ENCODE results near the gene CDHR2. TPM values are rescaled to one million over a fixed set of nuclear protein-coding genes. Genes with fewer than 3 reads are reported as not detected.
A peak's percentile ranks its signal among the peaks of the same experiment; 100 is the strongest.

The CDHR2 gene
- total and polyA plus RNA-seq, 5 donors from 2014 or later: 1.3 TPM; not detected in 4

GRCh38 chr5:176552332-176552869 lies 3.3 kb downstream of the CDHR2 start:
- peaks cover 7 to 71% (median 16%) of the 10 kb centered on the region in 4 donors for H3K4me1 Mint-ChIP-seq

GRCh38 chr5:176553260-176554085 lies 4.3 kb downstream of the CDHR2 start:
- peaks cover 0 to 2% (median 0%) of the 10 kb centered on the region in 7 donors for H3K9me3 Mint-ChIP-seq
- no peak for DNase-seq
- Histone ChIP-seq H3K4me1 (ENCODE audit: control insufficient read depth, insufficient read depth, low read length, poor library complexity, severe bottlenecking) (peaks cover 22% of the 10 kb centered on the region), H3K9me3 (ENCODE audit: control insufficient read depth in 2 of 2, low read length in 2 of 2) (no peaks in the 10 kb centered on the region), H3K36me3 (ENCODE audit: control insufficient read depth, insufficient read depth, low read length) (no peaks in the 10 kb centered on the region), H3K27ac (ENCODE audit: insufficient read depth, low read length, poor library complexity, severe bottlenecking) (no peak overlapping the region), H3K27me3 (ENCODE audit: control insufficient read depth, insufficient read depth, low read length) (no peaks in the 10 kb centered on the region), H3K4me3 (ENCODE audit: low read depth, low read length) (no peak overlapping the region)
- peaks cover 4% of the 10 kb centered on the region for H3K27me3 Mint-ChIP-seq
- H3K36me3 Mint-ChIP-seq: no peaks in the 10 kb centered on the region
- peak overlapping the region; percentile 47 to 94 (median 90) for H3K27ac Mint-ChIP-seq
- peaks cover 0 to 65% (median 16%) of the 10 kb centered on the region in 4 donors for H3K4me1 Mint-ChIP-seq
- peak overlapping the region in 2 of 4 donors; percentile 38 to 54 for H3K4me3 Mint-ChIP-seq
- ATAC-seq (ENCODE audit: low read depth in 2 of 2): no peak

More at GRCh38 chr5:176552332-176552869, 3.3 kb downstream of the CDHR2 start:
- ATAC-seq (ENCODE audit: low read depth in 2 of 2) (no peak), DNase-seq (no peak)
- no peak overlapping the region for H3K4me3 Mint-ChIP-seq
- Histone ChIP-seq H3K9me3 (ENCODE audit: control insufficient read depth in 2 of 2, low read length in 2 of 2) (no peaks in the 10 kb centered on the region), H3K36me3 (ENCODE audit: control insufficient read depth, insufficient read depth, low read length) (no peaks in the 10 kb centered on the region), H3K27me3 (ENCODE audit: control insufficient read depth, insufficient read depth, low read length) (no peaks in the 10 kb centered on the region), H3K27ac (ENCODE audit: insufficient read depth, low read length, poor library complexity, severe bottlenecking) (no peak overlapping the region), H3K4me3 (ENCODE audit: low read depth, low read length) (no peak overlapping the region), H3K4me1 (ENCODE audit: control insufficient read depth, insufficient read depth, low read length, poor library complexity, severe bottlenecking) (peaks cover 23% of the 10 kb centered on the region)
- H3K36me3 Mint-ChIP-seq: no peaks in the 10 kb centered on the region
- H3K27me3 Mint-ChIP-seq: peaks cover 7% of the 10 kb centered on the region
- H3K27ac Mint-ChIP-seq: peak overlapping the region; percentile 67 to 90 (median 79)
- H3K9me3 Mint-ChIP-seq: peaks cover 0 to 2% (median 0%) of the 10 kb centered on the region in 7 donors

GRCh38 chr5:176557846-176558245 lies 8.7 kb downstream of the CDHR2 start:
- Mint-ChIP-seq H3K4me3 (no peak overlapping the region), H3K4me1 (peaks cover 0 to 75% (median 25%) of the 10 kb centered on the region in 4 donors), H3K27me3 (peaks cover 4% of the 10 kb centered on the region), H3K36me3 (no peaks in the 10 kb centered on the region), H3K27ac (peak overlapping the region in 1 of 3 donors; percentile 51), H3K9me3 (peaks cover 0 to 2% (median 0%) of the 10 kb centered on the region in 7 donors)
- no peaks in the 10 kb centered on the region for H3K36me3 ChIP-seq (ENCODE audit: control insufficient read depth, insufficient read depth, low read length)
- no peaks in the 10 kb centered on the region for H3K9me3 ChIP-seq (ENCODE audit: control insufficient read depth in 2 of 2, low read length in 2 of 2)
- no peak overlapping the region for H3K27ac ChIP-seq (ENCODE audit: insufficient read depth, low read length, poor library complexity, severe bottlenecking)
- H3K27me3 ChIP-seq (ENCODE audit: control insufficient read depth, insufficient read depth, low read length): no peaks in the 10 kb centered on the region
- DNase-seq (no peak), ATAC-seq (ENCODE audit: low read depth in 2 of 2) (no peak)
- H3K4me1 ChIP-seq (ENCODE audit: control insufficient read depth, insufficient read depth, low read length, poor library complexity, severe bottlenecking): peaks cover 27% of the 10 kb centered on the region
- no peak overlapping the region for H3K4me3 ChIP-seq (ENCODE audit: low read depth, low read length)

- Histone ChIP-seq H3K9me3 (ENCODE audit: control insufficient read depth in 2 of 2, low read length in 2 of 2) (no peaks in the 10 kb centered on the region), H3K36me3 (ENCODE audit: control insufficient read depth, insufficient read depth, low read length) (no peaks in the 10 kb centered on the region), H3K27me3 (ENCODE audit: control insufficient read depth, insufficient read depth, low read length) (no peaks in the 10 kb centered on the region), H3K4me1 (ENCODE audit: control insufficient read depth, insufficient read depth, low read length, poor library complexity, severe bottlenecking) (peaks cover 18% of the 10 kb centered on the region), H3K4me3 (ENCODE audit: low read depth, low read length) (no peak overlapping the region), H3K27ac (ENCODE audit: insufficient read depth, low read length, poor library complexity, severe bottlenecking) (no peak overlapping the region)
- no peaks in the 10 kb centered on the region for H3K9me3 Mint-ChIP-seq
- H3K27me3 Mint-ChIP-seq: peaks cover 10% of the 10 kb centered on the region
- H3K4me3 Mint-ChIP-seq: peak overlapping the region in 2 of 4 donors; percentile 3 to 29
- H3K4me1 Mint-ChIP-seq: peaks cover 0 to 56% (median 24%) of the 10 kb centered on the region in 4 donors
- peak overlapping the region; percentile 48 to 88 (median 82) for H3K27ac Mint-ChIP-seq
- DNase-seq: peak in 2 of 3 donors; percentile 43 to 64
- no peaks in the 10 kb centered on the region for H3K36me3 Mint-ChIP-seq
- ATAC-seq (ENCODE audit: low read depth in 2 of 2): peak; percentile 5 to 52
Measured at GRCh38 chr5:176559683-176560082, 10.5 kb downstream of the CDHR2 start.

- H3K36me3 ChIP-seq (ENCODE audit: control insufficient read depth, insufficient read depth, low read length): no peaks in the 10 kb centered on the region
- H3K4me1 ChIP-seq (ENCODE audit: control insufficient read depth, insufficient read depth, low read length, poor library complexity, severe bottlenecking): peaks cover 14% of the 10 kb centered on the region
- no peak overlapping the region for H3K4me3 ChIP-seq (ENCODE audit: low read depth, low read length)
- Mint-ChIP-seq H3K27me3 (peaks cover 10% of the 10 kb centered on the region), H3K27ac (peak overlapping the region in 1 of 3 donors; percentile 23), H3K9me3 (no peaks in the 10 kb centered on the region), H3K36me3 (no peaks in the 10 kb centered on the region), H3K4me1 (peaks cover 0 to 49% (median 18%) of the 10 kb centered on the region in 4 donors), H3K4me3 (no peak overlapping the region)
- DNase-seq (peak in 1 of 3 donors; percentile 39), ATAC-seq (ENCODE audit: low read depth in 2 of 2) (no peak)
- no peaks in the 10 kb centered on the region for H3K9me3 ChIP-seq (ENCODE audit: control insufficient read depth in 2 of 2, low read length in 2 of 2)
- H3K27me3 ChIP-seq (ENCODE audit: control insufficient read depth, insufficient read depth, low read length): no peaks in the 10 kb centered on the region
- H3K27ac ChIP-seq (ENCODE audit: insufficient read depth, low read length, poor library complexity, severe bottlenecking): no peak overlapping the region
Measured at GRCh38 chr5:176560364-176560763, 11.2 kb downstream of the CDHR2 start.

- peaks cover 15% of the 10 kb centered on the region for H3K27me3 Mint-ChIP-seq
- peak overlapping the region in 1 of 3 donors; percentile 42 for H3K27ac Mint-ChIP-seq
- no peak overlapping the region for H3K4me3 Mint-ChIP-seq
Measured at GRCh38 chr5:176561259-176561658, 12.1 kb downstream of the CDHR2 start.

GRCh38 chr5:176562189-176562588 lies 13.0 kb downstream of the CDHR2 start:
- H3K27me3 Mint-ChIP-seq: peaks cover 15% of the 10 kb centered on the region
- DNase-seq (no peak), ATAC-seq (ENCODE audit: low read depth in 2 of 2) (no peak)
- H3K4me3 Mint-ChIP-seq: no peak overlapping the region
- Histone ChIP-seq H3K36me3 (ENCODE audit: control insufficient read depth, insufficient read depth, low read length) (no peaks in the 10 kb centered on the region), H3K27ac (ENCODE audit: insufficient read depth, low read length, poor library complexity, severe bottlenecking) (no peak overlapping the region), H3K4me1 (ENCODE audit: control insufficient read depth, insufficient read depth, low read length, poor library complexity, severe bottlenecking) (peaks cover 5% of the 10 kb centered on the region), H3K27me3 (ENCODE audit: control insufficient read depth, insufficient read depth, low read length) (no peaks in the 10 kb centered on the region), H3K4me3 (ENCODE audit: low read depth, low read length) (no peak overlapping the region), H3K9me3 (ENCODE audit: control insufficient read depth in 2 of 2, low read length in 2 of 2) (no peaks in the 10 kb centered on the region)
- peak overlapping the region in 1 of 3 donors; percentile 86 for H3K27ac Mint-ChIP-seq
- no peaks in the 10 kb centered on the region for H3K9me3 Mint-ChIP-seq
- H3K36me3 Mint-ChIP-seq: no peaks in the 10 kb centered on the region
- H3K4me1 Mint-ChIP-seq: peaks cover 4 to 37% (median 13%) of the 10 kb centered on the region in 4 donors

More at GRCh38 chr5:176561259-176561658, 12.1 kb downstream of the CDHR2 start:
- H3K4me3 ChIP-seq (ENCODE audit: low read depth, low read length): no peak overlapping the region
- peaks cover 5% of the 10 kb centered on the region for H3K4me1 ChIP-seq (ENCODE audit: control insufficient read depth, insufficient read depth, low read length, poor library complexity, severe bottlenecking)
- no peaks in the 10 kb centered on the region for H3K36me3 ChIP-seq (ENCODE audit: control insufficient read depth, insufficient read depth, low read length)
- H3K9me3 ChIP-seq (ENCODE audit: control insufficient read depth in 2 of 2, low read length in 2 of 2): no peaks in the 10 kb centered on the region
- no peaks in the 10 kb centered on the region for H3K36me3 Mint-ChIP-seq
- H3K27me3 ChIP-seq (ENCODE audit: control insufficient read depth, insufficient read depth, low read length): no peaks in the 10 kb centered on the region
- DNase-seq (no peak), ATAC-seq (ENCODE audit: low read depth in 2 of 2) (no peak)
- peaks cover 4 to 40% (median 14%) of the 10 kb centered on the region in 4 donors for H3K4me1 Mint-ChIP-seq
- H3K9me3 Mint-ChIP-seq: no peaks in the 10 kb centered on the region
- no peak overlapping the region for H3K27ac ChIP-seq (ENCODE audit: insufficient read depth, low read length, poor library complexity, severe bottlenecking)
